ENCODE measurements around the gene CCS.

GRCh38 chr11:66546966-66547661 is 45.9 kb upstream of the CCS start:
- TF ChIP-seq CTCF (conservative IDR thresholded peaks at IDR 0.05) (no peak), EZH2 (IDR thresholded peaks at IDR 0.05; ENCODE audit: low read depth) (no peak)
